ENCODE data around the gene CAV2. TPM values are rescaled to one million over a fixed set of nuclear protein-coding genes. Genes with fewer than 3 reads are reported as not detected.
"Not testable (repeated sequence)": the region's sequence is repeated elsewhere in the genome, so short reads cannot be mapped to it uniquely, and the experiment has no call there.

CAV2 gene
- total RNA-seq, 2 donors from 2014 or later = 93.8 to 157 TPM

DNA sequence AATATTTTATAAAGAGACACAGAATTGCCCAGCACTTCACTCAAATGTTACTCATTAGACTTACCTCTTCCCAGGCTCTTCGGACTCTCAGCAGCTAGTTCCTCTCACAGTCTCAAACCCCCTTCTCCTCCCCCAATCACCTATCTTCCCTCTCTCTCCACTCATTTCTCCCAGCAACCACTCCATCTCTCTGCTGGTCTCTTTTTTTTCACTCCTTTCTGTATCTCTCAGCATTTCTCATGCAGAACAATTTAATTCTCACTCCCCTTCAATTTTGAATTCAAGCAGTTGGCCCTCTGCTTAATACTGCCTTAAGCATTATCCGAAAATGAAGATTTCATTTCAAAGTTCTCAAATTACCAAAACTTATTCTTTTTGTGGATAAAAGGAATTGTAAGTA lies 34.4 kb upstream of the CAV2 start:
- no peak overlapping the region for H3K27ac ChIP-seq
- no peak for ATAC-seq (ENCODE audit: insufficient number of reproducible peaks, low FRiP score, low read depth)
- H3K27me3 ChIP-seq (replicated peaks; ENCODE audit: insufficient read depth) = no peaks in the 10 kb centered on the region
- no peaks in the 10 kb centered on the region for H3K9me3 ChIP-seq
- DNase-seq (ENCODE audit: low spot score) = no peak
- no peaks in the 10 kb centered on the region for H3K36me3 ChIP-seq
- TF ChIP-seq, protein P1, sequence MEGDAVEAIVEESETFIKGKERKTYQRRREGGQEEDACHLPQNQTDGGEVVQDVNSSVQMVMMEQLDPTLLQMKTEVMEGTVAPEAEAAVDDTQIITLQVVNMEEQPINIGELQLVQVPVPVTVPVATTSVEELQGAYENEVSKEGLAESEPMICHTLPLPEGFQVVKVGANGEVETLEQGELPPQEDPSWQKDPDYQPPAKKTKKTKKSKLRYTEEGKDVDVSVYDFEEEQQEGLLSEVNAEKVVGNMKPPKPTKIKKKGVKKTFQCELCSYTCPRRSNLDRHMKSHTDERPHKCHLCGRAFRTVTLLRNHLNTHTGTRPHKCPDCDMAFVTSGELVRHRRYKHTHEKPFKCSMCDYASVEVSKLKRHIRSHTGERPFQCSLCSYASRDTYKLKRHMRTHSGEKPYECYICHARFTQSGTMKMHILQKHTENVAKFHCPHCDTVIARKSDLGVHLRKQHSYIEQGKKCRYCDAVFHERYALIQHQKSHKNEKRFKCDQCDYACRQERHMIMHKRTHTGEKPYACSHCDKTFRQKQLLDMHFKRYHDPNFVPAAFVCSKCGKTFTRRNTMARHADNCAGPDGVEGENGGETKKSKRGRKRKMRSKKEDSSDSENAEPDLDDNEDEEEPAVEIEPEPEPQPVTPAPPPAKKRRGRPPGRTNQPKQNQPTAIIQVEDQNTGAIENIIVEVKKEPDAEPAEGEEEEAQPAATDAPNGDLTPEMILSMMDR (IDR thresholded peaks at IDR 0.05) = no peak
- no peak overlapping the region for H3K4me3 ChIP-seq
- H3K4me1 ChIP-seq (ENCODE audit: control insufficient read depth in 1 of 2, low read depth in 2 of 2) = peaks cover 0 to 9% of the 10 kb centered on the region in 2 donors

GRCh38 chr7:116468534-116468933 lies 31.0 kb upstream of the CAV2 start:
- TF ChIP-seq, protein P1 (IDR thresholded peaks at IDR 0.05) = no peak
- no peak overlapping the region for H3K27ac ChIP-seq
- H3K4me3 ChIP-seq = no peak overlapping the region
- no peaks in the 10 kb centered on the region for H3K9me3 ChIP-seq
- peaks cover 0 to 15% of the 10 kb centered on the region in 2 donors for H3K4me1 ChIP-seq (ENCODE audit: control insufficient read depth in 1 of 2, low read depth in 2 of 2)
- no peak for ATAC-seq (ENCODE audit: insufficient number of reproducible peaks, low FRiP score, low read depth)
- DNase-seq (ENCODE audit: low spot score) = no peak
- no peaks in the 10 kb centered on the region for H3K27me3 ChIP-seq (replicated peaks; ENCODE audit: insufficient read depth)
- H3K36me3 ChIP-seq = no peaks in the 10 kb centered on the region

GRCh38 chr7:116477625-116478024 lies 21.9 kb upstream of the CAV2 start:
- Histone ChIP-seq H3K27ac (no peak overlapping the region), H3K4me1 (ENCODE audit: control insufficient read depth in 1 of 2, low read depth in 2 of 2) (peaks cover 0 to 4% of the 10 kb centered on the region in 2 donors), H3K36me3 (no peaks in the 10 kb centered on the region), H3K27me3 (replicated peaks; ENCODE audit: insufficient read depth) (no peaks in the 10 kb centered on the region), H3K9me3 (no peaks in the 10 kb centered on the region), H3K4me3 (no peak overlapping the region)
- TF ChIP-seq, protein P1 (IDR thresholded peaks at IDR 0.05) = no peak
- ATAC-seq (ENCODE audit: insufficient number of reproducible peaks, low FRiP score, low read depth) (no peak), DNase-seq (ENCODE audit: low spot score) (no peak)

GRCh38 chr7:116478834-116479233 lies 20.7 kb upstream of the CAV2 start:
- H3K9me3 ChIP-seq = no peaks in the 10 kb centered on the region
- H3K4me1 ChIP-seq (ENCODE audit: control insufficient read depth in 1 of 2, low read depth in 2 of 2) = peaks cover 0 to 10% of the 10 kb centered on the region in 2 donors
- no peak overlapping the region for H3K4me3 ChIP-seq
- TF ChIP-seq, protein P1 (IDR thresholded peaks at IDR 0.05) = no peak
- H3K27ac ChIP-seq = no peak overlapping the region
- H3K36me3 ChIP-seq = no peaks in the 10 kb centered on the region
- H3K27me3 ChIP-seq (replicated peaks; ENCODE audit: insufficient read depth) = no peaks in the 10 kb centered on the region
- DNase-seq (ENCODE audit: low spot score) (no peak), ATAC-seq (ENCODE audit: insufficient number of reproducible peaks, low FRiP score, low read depth) (no peak)

DNA sequence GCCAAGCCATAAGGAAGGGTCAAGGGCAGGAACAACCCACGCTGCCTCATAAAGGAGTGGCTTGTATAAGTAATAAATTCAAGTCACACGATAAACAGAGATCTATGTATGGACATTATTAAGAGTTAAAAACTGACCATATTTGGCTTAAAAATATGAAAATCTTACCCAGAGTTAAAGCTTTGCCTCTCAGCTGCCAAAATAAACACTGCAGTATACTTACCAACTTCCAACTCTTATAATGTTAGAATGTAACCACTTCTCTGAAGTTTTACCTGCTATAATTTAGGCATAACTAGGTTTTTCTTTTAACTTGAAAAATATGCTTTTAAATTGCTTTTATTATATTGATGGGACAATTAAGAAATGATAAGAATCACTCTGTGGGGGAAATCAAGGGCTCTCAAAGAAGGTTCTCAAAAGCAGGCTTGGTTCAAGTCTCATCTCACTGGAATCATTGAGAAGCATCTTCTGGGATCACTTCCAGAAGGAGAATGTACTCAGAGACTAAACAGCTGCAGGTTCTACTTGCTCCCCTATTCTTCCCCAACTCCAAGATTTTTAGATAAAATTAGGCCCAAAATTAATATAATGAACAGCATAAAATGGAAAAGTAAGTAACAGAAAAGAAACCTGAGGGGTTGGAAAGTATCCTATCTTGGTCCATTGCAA lies 16.1 kb upstream of the CAV2 start:
- DNase-seq (ENCODE audit: low spot score) (no peak), ATAC-seq (ENCODE audit: insufficient number of reproducible peaks, low FRiP score, low read depth) (no peak)
- Histone ChIP-seq H3K4me1 (ENCODE audit: control insufficient read depth in 1 of 2, low read depth in 2 of 2) (peaks cover 0 to 10% of the 10 kb centered on the region in 2 donors), H3K36me3 (no peaks in the 10 kb centered on the region), H3K27ac (no peak overlapping the region), H3K4me3 (no peak overlapping the region), H3K27me3 (replicated peaks; ENCODE audit: insufficient read depth) (no peaks in the 10 kb centered on the region), H3K9me3 (no peaks in the 10 kb centered on the region)
- TF ChIP-seq, protein P1 (IDR thresholded peaks at IDR 0.05) = no peak

DNA sequence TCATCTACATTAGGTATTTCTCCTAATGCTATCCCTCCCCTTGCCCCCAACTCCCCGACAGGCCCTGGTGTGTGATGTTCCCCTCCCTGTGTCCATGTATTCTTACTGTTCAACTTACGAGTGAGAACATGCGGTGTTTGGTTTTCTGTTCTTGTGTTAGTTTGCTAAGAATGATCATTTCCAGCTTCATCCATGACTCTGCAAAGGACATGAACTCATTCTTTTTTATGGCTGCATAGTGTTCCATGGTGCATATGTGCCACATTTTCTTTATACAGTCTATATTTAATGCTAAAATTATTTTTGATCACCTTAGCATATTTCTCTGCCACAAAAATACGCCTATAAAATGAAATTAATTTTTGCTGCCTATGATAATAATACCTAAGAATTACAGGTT lies 15.1 kb upstream of the CAV2 start:
- H3K9me3 ChIP-seq; ATAC-seq (ENCODE audit: insufficient number of reproducible peaks, low FRiP score, low read depth); H3K4me3 ChIP-seq; H3K36me3 ChIP-seq; H3K27me3 ChIP-seq (replicated peaks; ENCODE audit: insufficient read depth); H3K27ac ChIP-seq; DNase-seq (ENCODE audit: low spot score): not testable (repeated sequence)
- H3K4me1 ChIP-seq (ENCODE audit: control insufficient read depth in 1 of 2, low read depth in 2 of 2) = peaks cover 3 to 16% of the 10 kb centered on the region in 2 donors

All from thoracic aorta (tissue), 2 donors.